HEK293 (cell line): Measurements from ENCODE around the gene PRKCQ.

Experiments used
- SP7 ChIP-seq: fragments of 450-650 bp; formaldehyde crosslinking; IDR thresholded peaks from 2 replicates; pipeline ENCODE4 v1.5.1; 2016; ENCODE audit warnings: missing biosample characterization, missing genetic modification characterization
- ZBTB17 ChIP-seq: fragments of 450-650 bp; formaldehyde crosslinking; IDR thresholded peaks from 2 replicates; pipeline ENCODE4 v1.5.1; 2016; ENCODE audit warnings: missing biosample characterization, missing genetic modification characterization
- ZNF23 ChIP-seq: fragments of 450-650 bp; formaldehyde crosslinking; IDR thresholded peaks from 2 replicates; pipeline ENCODE4 v1.5.1; 2016; ENCODE audit warnings: missing biosample characterization, missing genetic modification characterization, borderline replicate concordance
- ZNF37A ChIP-seq: fragments of 450-650 bp; IDR thresholded peaks from 2 replicates; pipeline ENCODE4 v1.5.1; 2018; ENCODE audit warnings: missing biosample characterization, missing genetic modification characterization
- ZNF660 ChIP-seq: fragments of 450-650 bp; IDR thresholded peaks from 2 replicates; pipeline ENCODE4 v1.5.1; 2018; ENCODE audit warnings: missing biosample characterization, mild to moderate bottlenecking, missing genetic modification characterization
- ZNF843 ChIP-seq: fragments of 450-650 bp; formaldehyde crosslinking; IDR thresholded peaks from 2 replicates; pipeline ENCODE4 v1.5.1; 2016; ENCODE audit warnings: missing biosample characterization, missing genetic modification characterization
- TF ChIP-seq, protein P1 (sequence below): fragments of 450-650 bp; formaldehyde crosslinking; IDR thresholded peaks from 2 replicates; pipeline ENCODE4 v1.5.1; 2016; ENCODE audit warnings: missing biosample characterization, missing genetic modification characterization
- TF ChIP-seq, protein P2 (sequence below): sonication (generic); formaldehyde crosslinking; IDR thresholded peaks from 2 replicates; pipeline ENCODE4 v1.8.1; 2022; ENCODE audit warnings: mild to moderate bottlenecking, moderate library complexity, missing genetic modification reagents

DNA sequence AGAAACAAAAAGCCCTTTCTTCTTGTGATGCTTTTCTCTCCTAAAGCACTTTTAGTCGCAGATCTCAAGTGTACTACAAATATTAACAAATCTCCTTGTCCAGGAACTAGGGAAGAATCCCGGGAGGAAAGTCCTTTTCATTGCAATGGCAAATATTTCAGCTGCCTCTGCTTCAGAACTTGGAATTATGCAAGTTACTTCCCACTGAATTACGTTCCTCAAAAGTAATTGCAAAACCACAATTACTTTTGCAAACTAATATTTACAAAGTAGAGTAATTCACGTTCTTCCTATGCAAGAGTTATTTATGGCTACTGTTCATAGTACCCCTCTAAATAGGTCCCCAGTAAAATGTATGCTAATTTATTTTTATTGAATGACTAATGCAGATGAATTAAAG lies 14.5 kb downstream of the PRKCQ start:
- TF ChIP-seq ZNF843 (no peak), ZNF37A (tag by site-specific recombination) (no peak), SP7 (tag by site-specific recombination) (no peak), ZNF660 (tag by site-specific recombination) (no peak), ZNF23 (tag by site-specific recombination) (no peak), ZBTB17 (tag by site-specific recombination) (no peak)
- TF ChIP-seq, protein P1, sequence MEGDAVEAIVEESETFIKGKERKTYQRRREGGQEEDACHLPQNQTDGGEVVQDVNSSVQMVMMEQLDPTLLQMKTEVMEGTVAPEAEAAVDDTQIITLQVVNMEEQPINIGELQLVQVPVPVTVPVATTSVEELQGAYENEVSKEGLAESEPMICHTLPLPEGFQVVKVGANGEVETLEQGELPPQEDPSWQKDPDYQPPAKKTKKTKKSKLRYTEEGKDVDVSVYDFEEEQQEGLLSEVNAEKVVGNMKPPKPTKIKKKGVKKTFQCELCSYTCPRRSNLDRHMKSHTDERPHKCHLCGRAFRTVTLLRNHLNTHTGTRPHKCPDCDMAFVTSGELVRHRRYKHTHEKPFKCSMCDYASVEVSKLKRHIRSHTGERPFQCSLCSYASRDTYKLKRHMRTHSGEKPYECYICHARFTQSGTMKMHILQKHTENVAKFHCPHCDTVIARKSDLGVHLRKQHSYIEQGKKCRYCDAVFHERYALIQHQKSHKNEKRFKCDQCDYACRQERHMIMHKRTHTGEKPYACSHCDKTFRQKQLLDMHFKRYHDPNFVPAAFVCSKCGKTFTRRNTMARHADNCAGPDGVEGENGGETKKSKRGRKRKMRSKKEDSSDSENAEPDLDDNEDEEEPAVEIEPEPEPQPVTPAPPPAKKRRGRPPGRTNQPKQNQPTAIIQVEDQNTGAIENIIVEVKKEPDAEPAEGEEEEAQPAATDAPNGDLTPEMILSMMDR (tag by site-specific recombination), result no peak
- TF ChIP-seq, protein P2, sequence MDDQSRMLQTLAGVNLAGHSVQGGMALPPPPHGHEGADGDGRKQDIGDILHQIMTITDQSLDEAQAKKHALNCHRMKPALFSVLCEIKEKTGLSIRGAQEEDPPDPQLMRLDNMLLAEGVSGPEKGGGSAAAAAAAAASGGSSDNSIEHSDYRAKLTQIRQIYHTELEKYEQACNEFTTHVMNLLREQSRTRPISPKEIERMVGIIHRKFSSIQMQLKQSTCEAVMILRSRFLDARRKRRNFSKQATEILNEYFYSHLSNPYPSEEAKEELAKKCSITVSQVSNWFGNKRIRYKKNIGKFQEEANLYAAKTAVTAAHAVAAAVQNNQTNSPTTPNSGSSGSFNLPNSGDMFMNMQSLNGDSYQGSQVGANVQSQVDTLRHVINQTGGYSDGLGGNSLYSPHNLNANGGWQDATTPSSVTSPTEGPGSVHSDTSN (CRISPR knock-in tag), result no peak
